ENCODE measurements around the gene DOCK10.
"Not testable (repeated sequence)": the region's sequence is repeated elsewhere in the genome, so short reads cannot be mapped to it uniquely, and the experiment has no call there.

The DOCK10 gene

GRCh38 chr2:225041851-225042799 is at the start of gene DOCK10:
Gene DOCK10 (minus strand): TSS chr2:225042468. CDS start chr2:225042374, 94 bp downstream.
- in situ Hi-C loops (cut with MboI; ENCODE audit: low sequenced_read_pairs) = no loop called here

GRCh38 chr2:225091336-225091735 is 49.1 kb upstream of the DOCK10 start:
- in situ Hi-C loops (cut with MboI; ENCODE audit: low sequenced_read_pairs) = no loop called here

GRCh38 chr2:225090746-225091145 is 48.5 kb upstream of the DOCK10 start:
- in situ Hi-C loops (cut with MboI; ENCODE audit: low sequenced_read_pairs) = no loop called here

GRCh38 chr2:225086915-225087314 is 44.6 kb upstream of the DOCK10 start:
- in situ Hi-C loops (cut with MboI; ENCODE audit: low sequenced_read_pairs) = no loop called here

GRCh38 chr2:225086439-225086838 is 44.2 kb upstream of the DOCK10 start:
- in situ Hi-C loops (cut with MboI; ENCODE audit: low sequenced_read_pairs) = no loop called here

- in situ Hi-C loops (cut with MboI; ENCODE audit: low sequenced_read_pairs) = no loop called here
Observed at GRCh38 chr2:225083276-225083675, 41.0 kb upstream of the DOCK10 start.

GRCh38 chr2:225076125-225076524 is 33.9 kb upstream of the DOCK10 start:
- in situ Hi-C loops (cut with MboI; ENCODE audit: low sequenced_read_pairs) = no loop called here

GRCh38 chr2:225074919-225075681 is 32.8 kb upstream of the DOCK10 start:
- in situ Hi-C loops (cut with MboI; ENCODE audit: low sequenced_read_pairs) = no loop called here

- in situ Hi-C loops (cut with MboI; ENCODE audit: low sequenced_read_pairs) = no loop called here
Observed at GRCh38 chr2:225074366-225074765, 32.1 kb upstream of the DOCK10 start.

GRCh38 chr2:225073198-225073597 is 30.9 kb upstream of the DOCK10 start:
- in situ Hi-C loops (cut with MboI; ENCODE audit: low sequenced_read_pairs) = no loop called here

GRCh38 chr2:225072444-225072843 is 30.2 kb upstream of the DOCK10 start:
- in situ Hi-C loops (cut with MboI; ENCODE audit: low sequenced_read_pairs) = no loop called here

- in situ Hi-C loops (cut with MboI; ENCODE audit: low sequenced_read_pairs) = no loop called here
Observed at GRCh38 chr2:225070811-225071210, 28.5 kb upstream of the DOCK10 start.

- in situ Hi-C loops (cut with MboI; ENCODE audit: low sequenced_read_pairs) = no loop called here
Observed at GRCh38 chr2:225069966-225070365, 27.7 kb upstream of the DOCK10 start.

- in situ Hi-C loops (cut with MboI; ENCODE audit: low sequenced_read_pairs) = no loop called here
Observed at GRCh38 chr2:225069477-225069876, 27.2 kb upstream of the DOCK10 start.

GRCh38 chr2:225065882-225066281 is 23.6 kb upstream of the DOCK10 start:
- in situ Hi-C loops (cut with MboI; ENCODE audit: low sequenced_read_pairs) = no loop called here

GRCh38 chr2:225064928-225065327 is 22.7 kb upstream of the DOCK10 start:
- in situ Hi-C loops (cut with MboI; ENCODE audit: low sequenced_read_pairs) = no loop called here

GRCh38 chr2:225064362-225064761 is 22.1 kb upstream of the DOCK10 start:
- in situ Hi-C loops (cut with MboI; ENCODE audit: low sequenced_read_pairs) = no loop called here

GRCh38 chr2:225056330-225057073 is 14.2 kb upstream of the DOCK10 start:
- in situ Hi-C loops (cut with MboI; ENCODE audit: low sequenced_read_pairs) = no loop called here

- in situ Hi-C loops (cut with MboI; ENCODE audit: low sequenced_read_pairs) = no loop called here
Observed at GRCh38 chr2:225055714-225056113, 13.4 kb upstream of the DOCK10 start.

GRCh38 chr2:225052703-225053102 is 10.4 kb upstream of the DOCK10 start:
- in situ Hi-C loops (cut with MboI; ENCODE audit: low sequenced_read_pairs) = no loop called here

GRCh38 chr2:225047502-225047901 is 5.2 kb upstream of the DOCK10 start:
- in situ Hi-C loops (cut with MboI; ENCODE audit: low sequenced_read_pairs) = not testable (repeated sequence)
